ENCODE results near the gene SLC43A3.

Gene SLC43A3

DNA sequence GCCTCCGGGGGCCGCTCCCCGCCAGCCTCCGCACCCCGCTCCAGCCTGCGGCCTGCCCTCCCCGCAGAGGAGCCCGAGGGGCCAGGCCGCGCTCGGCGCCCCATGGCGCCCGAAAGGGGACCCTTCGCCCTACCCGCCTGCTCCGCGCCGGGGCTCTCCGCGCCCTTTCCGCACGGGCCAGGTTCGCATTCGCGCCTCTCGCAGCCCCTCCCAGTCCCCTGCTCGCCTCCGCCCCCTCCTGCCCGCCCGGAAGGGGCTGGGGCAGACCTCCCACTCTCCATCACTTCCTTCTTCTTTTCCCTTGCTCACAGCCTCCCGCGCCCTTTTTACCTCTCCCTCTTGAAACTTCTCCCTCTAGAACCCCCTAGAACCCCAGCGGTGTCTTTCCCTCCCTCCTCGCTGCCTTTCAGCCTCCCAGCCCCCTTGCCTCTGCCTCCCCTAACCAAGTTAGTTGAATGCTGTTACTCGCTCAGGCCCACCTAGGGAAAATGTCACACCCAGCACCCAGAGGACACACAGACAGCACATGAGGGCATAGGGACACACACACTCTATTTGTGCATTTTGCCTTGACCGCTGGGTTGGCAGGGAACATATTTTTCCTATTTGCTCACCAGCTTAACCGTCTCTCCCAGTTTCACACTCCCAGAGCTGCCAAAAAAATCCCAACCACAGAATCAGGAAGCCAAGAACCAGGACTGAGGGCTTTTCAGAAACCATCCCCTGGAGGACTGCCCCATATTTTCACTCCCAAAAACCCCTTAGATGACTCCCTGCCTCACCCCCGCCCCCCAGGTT, at the start of gene SLC43A3:
Gene SLC43A3, minus strand, starts transcription at position 193 of the 798 bp plus-strand sequence. CDS start 949 bp downstream, outside the sequence.
- DNase-seq = peak in 2 of 3 experiments; percentile 38 to 58

DNA sequence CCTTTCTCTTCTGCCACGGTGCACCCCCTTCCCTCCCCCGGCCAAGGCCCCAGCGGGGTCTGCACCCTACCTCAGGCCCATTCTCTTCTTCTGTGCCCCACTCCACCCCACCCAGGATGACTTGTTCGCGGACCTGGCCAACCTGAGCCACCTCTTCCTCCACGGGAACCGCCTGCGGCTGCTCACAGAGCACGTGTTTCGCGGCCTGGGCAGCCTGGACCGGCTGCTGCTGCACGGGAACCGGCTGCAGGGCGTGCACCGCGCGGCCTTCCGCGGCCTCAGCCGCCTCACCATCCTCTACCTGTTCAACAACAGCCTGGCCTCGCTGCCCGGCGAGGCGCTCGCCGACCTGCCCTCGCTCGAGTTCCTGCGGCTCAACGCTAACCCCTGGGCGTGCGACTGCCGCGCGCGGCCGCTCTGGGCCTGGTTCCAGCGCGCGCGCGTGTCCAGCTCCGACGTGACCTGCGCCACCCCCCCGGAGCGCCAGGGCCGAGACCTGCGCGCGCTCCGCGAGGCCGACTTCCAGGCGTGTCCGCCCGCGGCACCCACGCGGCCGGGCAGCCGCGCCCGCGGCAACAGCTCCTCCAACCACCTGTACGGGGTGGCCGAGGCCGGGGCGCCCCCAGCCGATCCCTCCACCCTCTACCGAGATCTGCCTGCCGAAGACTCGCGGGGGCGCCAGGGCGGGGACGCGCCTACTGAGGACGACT, 49.3 kb upstream of the SLC43A3 start:
- DNase-seq = peak in 2 of 3 experiments; percentile 75 to 80

GRCh38 chr11:57475671-57476046, 48.7 kb upstream of the SLC43A3 start:
- DNase-seq = peak in 1 of 3 experiments; percentile 49

GRCh38 chr11:57475191-57475590, 48.3 kb upstream of the SLC43A3 start:
- DNase-seq = no peak

- no peak for DNase-seq
Observed at GRCh38 chr11:57474803-57475115, 47.8 kb upstream of the SLC43A3 start.

- no peak for DNase-seq
Observed at GRCh38 chr11:57474017-57474802, 47.3 kb upstream of the SLC43A3 start.

- no peak for DNase-seq
Observed at GRCh38 chr11:57473285-57473841, 46.4 kb upstream of the SLC43A3 start.

DNA sequence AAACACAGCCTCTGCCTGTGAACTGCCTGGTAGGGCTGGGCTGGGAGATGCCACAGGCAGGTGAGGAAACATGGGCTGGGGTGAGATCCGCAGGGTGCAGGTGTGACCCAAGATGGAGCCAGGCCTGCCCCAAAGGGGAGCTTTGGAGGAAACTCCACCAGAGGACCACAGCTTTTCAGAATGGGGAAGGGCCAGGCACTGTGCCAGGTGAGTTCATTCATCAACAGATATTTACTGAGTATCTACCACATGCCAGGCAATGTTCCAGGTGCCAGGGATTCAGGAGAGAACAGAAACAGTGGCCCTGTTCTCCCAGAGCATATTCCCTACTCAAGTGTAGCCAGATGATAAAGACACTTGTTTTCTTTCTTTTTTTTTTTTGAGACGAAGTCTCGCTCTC, 44.6 kb upstream of the SLC43A3 start:
- DNase-seq = peak in 1 of 3 experiments; percentile 22

- no peak for DNase-seq
Observed at GRCh38 chr11:57469268-57469667, 42.3 kb upstream of the SLC43A3 start.

DNA sequence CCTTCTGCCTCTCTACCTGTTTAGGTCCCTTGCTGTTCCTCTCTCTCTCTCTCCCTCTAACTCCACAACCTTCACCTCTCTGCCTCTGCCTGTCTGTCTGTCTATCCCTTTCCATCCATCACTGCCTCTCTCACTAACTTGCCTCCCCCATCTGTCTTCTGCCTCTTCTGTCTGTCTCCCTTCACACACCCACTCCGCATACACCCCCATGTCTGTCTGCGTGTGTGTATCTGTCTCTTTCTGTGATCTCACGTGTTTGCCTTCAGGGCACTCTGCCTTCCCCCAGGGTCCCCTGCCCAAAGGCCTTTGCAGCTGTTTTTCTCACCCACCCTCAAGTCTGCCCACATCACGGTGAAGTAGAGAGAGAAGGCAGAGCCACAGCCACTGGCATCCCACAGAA, 41.4 kb upstream of the SLC43A3 start:
- DNase-seq = no peak

- no peak for DNase-seq
Observed at GRCh38 chr11:57467508-57468157, 40.7 kb upstream of the SLC43A3 start.

- no peak for DNase-seq
Observed at GRCh38 chr11:57466680-57467079, 39.8 kb upstream of the SLC43A3 start.

DNA sequence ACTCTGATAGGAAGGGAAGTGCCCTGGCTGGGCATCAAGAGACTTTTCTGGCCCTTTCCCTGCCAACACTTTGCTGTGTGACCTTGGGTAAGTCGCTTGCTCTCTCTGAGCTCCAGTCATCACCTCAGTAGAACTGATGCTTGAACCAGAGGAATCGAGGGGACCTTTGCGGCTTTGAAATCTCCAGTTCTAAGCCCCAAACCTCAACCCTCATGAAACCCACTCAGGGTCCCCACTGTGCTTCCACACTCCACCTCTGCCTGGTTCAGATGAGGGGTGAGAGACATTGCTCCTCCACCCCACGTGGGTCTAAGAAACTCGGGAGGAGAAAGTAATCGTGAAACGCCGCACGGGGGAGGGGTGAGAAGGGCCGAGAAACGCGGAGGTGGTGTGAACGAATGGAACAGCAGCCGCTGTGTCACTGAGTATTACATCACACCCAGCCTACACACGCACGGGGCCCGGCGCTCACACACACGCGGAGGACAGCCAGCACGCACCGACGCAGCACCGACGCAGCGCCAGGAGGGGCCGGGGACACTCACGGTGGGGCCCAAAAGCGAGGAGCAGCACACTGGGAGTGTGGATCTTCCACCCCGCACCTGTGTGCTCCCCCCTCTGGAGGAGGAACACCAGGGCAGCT, 37.7 kb upstream of the SLC43A3 start:
- DNase-seq = no peak

DNA sequence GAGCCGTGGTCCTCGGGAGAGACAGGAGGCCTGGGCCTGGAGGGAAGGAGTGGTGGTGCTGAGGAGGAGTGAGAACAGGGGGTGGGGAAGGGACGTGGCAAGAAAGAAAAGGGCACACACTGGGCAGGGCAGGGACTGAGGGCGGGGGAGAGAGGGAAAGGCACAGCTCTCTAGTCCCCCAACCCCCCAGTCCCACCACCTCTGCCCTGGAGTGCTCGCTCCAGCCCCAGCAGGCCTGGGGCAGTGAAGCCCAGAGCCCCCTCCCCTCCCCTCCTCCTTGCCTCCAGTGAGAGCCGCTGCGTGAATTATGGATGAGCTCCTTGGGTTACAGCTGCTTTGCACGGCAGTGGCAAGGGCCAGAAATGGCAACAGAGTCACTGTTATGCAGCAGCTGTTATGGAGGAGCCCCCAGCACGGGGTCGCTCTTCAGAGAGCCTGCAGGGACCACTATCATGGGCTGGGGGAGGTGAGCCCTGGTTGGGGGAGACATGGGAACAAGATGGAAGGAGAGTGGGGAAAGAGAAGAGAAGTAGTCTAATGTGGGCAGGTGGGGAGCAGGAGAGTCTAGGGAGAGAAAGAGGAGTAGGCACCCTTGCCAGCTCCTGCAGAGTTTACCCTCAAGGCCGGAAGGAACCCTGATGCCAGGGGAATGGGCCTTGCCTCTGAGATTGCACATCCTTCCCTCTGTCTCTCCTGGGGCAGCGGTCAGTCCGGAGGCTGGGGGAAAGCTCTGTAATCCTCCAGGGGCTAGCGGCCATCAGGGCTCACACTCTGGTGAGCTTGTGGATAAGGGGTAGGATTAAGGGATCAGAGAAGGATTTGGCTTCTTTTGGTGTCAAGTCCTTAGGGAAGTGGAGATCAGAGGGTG, 37.0 kb upstream of the SLC43A3 start:
- no peak for DNase-seq

DNA sequence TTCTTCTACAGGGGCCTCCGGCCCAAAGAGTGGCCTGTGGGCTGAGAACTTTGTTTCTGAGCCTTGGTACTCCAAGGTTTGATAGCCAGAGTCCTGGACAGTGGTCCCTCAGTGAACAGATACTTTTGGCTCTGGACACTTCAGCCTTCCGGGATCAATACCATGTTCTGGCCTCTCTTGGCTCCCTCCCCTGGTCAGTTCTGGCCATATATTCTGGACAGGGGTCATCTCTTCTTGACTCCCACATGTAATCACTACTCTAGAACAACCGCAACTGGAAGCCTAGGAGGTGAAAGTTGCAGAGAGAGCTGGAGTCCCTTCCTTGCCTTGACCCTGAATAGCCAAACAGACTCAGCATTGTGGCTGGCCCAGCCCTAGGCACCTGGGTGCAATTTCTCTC, 35.7 kb upstream of the SLC43A3 start:
- DNase-seq = no peak

GRCh38 chr11:57461841-57462489, 35.0 kb upstream of the SLC43A3 start:
- no peak for DNase-seq

DNA sequence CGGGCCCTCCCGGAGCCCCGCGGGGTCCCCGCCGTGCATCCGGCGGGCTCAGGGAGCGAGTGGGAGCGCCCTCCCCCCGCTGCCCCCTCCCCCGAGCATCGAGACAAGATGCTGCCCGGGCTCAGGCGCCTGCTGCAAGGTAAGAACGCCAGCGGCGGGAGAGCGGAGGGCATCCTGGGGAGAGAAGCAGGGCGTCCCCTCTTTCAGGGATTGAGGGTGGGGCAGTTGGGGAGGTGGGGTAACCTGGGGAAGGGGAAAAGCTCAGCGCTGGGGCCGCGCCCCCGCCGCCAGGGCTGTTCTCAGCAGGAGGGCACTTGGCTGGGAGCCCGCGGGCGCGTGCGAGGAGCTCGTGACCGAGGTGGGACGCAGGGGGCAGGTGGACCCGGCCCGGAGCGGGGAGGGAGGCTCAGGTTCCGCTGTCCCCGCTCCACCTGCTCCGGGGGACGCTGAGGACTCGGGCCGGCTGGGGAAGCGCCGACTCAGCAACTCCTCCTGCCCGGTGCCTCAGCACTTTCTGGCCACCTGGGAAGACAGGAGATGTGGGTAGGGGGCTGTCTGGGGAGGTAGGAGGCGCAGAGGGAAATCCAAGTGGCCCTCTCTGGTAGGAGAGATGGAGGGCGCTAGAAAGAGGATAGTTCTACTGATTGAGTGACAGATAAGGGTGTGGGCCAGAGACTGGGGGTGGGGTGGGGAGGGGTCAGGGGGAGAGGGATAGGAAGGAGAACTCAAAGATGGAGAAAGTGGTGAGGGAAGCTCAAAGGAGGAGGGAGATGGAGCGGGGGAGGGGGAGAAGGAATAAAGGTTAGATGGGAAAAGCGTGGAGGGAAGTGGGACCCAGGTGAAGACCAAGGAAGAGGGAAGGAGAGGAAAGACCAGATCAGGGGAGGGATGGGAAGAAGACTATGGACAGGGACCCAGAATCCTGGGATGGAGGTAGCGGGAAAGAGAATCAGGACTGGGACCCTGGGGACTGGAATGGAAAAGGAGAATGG, 34.1 kb upstream of the SLC43A3 start:
- DNase-seq = peak; percentile 8 to 61 (median 58)

DNA sequence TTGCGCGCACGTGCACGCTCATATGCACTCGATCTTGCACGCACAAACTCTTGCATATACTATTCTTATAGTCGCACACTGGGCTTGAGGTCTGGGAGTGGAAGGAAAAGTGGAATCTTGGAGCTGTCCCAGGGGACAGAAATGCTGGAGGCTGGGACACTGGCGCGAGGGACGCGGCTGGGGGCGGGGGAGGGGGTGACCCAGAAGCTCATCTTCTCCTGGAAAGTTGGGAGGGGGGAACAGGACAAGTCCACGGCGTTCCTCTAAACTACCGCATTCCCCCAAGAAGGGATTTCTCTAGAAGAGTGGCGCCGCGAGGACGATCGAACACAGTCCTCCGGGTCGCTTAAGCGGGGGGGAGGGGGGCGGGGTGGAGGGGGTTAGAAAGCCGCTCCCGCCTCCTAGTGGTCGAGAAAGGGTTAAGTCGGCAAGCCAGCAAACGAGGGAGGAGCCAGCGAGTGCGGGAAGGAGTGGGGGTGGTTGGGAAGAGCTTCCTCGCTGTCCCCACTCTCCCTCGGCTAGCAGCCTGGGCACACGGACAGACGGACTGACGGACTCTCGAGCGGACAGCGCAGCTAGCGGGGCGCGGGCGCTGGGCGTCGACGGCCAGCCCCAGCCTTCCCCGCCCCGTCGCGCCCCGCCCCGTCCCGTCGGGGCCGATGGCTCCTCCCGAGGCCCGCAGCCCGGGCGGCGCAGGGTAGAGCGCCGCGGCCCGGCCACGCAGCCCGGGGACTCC, 33.3 kb upstream of the SLC43A3 start, which contains the start of gene RTN4RL2:
Gene RTN4RL2, plus strand, starts transcription at position 507 of the 736 bp plus-strand sequence. CDS start 338 bp downstream, outside the sequence.
- peak; percentile 15 to 75 (median 58) for DNase-seq

Measured in NCI-H1417 (cell line).